ENCODE results near the gene DCAF7. TPM values are rescaled to one million over a fixed set of nuclear protein-coding genes. Genes with fewer than 3 reads are reported as not detected.

The DCAF7 gene
- total and polyA plus RNA-seq, 3 donors from 2014 or later: 51.7 to 164 (median 66.8) TPM

DNA sequence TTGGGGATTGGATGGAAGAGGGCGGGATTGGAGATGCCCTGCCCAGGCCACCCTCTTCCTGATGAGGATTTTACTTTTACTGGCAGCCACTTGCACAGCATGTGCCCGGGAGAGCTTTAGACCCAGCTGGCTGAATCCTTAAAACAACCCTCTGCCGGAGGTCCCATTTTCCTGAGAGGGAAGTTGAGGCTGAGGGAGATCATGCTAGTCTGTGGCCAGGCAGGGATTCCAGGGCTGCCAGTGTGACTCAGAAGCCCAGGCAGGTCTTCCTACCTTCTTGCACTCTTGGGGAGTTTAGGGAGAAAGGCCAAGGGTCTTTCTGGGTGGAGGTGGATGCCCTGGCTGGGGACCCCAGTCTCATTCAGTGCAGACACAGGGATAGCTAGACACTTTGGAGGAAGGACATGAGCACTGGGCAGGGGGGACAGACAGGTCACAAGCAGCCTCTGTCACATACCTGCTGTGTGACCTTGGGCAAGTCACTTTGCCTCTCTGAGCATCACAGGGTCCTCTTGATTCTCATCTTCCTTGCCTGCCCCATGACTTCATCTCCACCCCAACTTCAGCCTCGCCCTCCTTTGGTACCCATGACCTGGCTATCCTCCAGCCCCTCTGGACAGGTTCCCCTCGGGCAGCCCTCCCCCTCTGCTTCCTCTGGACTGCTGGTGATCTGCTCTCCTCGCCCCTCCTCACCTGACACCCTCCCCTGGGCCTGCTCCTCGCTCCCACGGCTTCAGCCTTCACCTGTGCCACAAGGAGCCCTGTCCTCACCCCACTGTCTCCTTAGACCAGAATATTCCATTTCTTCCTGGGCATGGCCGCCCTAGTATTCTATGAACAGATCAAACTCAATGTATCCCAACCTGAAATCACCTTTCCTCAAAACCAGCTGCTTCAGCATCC lies 11.3 kb upstream of the DCAF7 start:
- intact Hi-C loops (cut with DNase I; ENCODE audit: low total_unique reads): loop anchor here (10.0 kb wide), 1 partner anchor 64 kb away; the partner anchor contains the start of gene ACE

DNA sequence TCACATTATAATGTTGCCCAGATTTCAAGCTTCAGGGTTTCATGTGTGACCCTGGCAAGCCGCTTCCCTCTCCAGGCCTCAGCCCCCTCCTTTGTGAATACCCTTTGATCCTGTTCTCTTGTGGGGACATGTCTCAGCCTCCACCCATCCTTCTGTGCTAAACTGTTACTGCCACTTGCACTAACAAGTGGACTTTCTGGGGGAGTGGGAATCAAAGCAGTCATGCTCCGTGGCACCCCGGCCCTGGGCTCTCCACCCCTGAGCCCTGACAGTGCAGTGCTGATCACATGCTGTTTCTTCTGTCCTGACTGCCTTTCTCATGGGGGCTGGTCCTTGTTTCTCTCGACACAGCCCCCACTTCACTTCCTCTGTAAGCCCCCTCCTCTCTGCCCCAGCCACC lies 9.7 kb upstream of the DCAF7 start:
- no peak for TF ChIP-seq POLR2A (IDR thresholded peaks at IDR 0.05)
- TF ChIP-seq, protein P1, sequence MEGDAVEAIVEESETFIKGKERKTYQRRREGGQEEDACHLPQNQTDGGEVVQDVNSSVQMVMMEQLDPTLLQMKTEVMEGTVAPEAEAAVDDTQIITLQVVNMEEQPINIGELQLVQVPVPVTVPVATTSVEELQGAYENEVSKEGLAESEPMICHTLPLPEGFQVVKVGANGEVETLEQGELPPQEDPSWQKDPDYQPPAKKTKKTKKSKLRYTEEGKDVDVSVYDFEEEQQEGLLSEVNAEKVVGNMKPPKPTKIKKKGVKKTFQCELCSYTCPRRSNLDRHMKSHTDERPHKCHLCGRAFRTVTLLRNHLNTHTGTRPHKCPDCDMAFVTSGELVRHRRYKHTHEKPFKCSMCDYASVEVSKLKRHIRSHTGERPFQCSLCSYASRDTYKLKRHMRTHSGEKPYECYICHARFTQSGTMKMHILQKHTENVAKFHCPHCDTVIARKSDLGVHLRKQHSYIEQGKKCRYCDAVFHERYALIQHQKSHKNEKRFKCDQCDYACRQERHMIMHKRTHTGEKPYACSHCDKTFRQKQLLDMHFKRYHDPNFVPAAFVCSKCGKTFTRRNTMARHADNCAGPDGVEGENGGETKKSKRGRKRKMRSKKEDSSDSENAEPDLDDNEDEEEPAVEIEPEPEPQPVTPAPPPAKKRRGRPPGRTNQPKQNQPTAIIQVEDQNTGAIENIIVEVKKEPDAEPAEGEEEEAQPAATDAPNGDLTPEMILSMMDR (IDR thresholded peaks at IDR 0.05): no peak
- Histone ChIP-seq H3K4me3 (no peak overlapping the region), H3K4me1 (peaks cover 11% of the 10 kb centered on the region), H3K36me3 (ENCODE audit: low read depth, missing control alignments) (no peaks in the 10 kb centered on the region), H3K9me3 (no peaks in the 10 kb centered on the region), H3K27me3 (no peaks in the 10 kb centered on the region), H3K27ac (no peak overlapping the region)
- intact Hi-C loops (cut with DNase I; ENCODE audit: low total_unique reads): loop anchor here (10.0 kb wide), 1 partner anchor 106 kb away; no protein-coding TSS in a partner anchor
- WGBS, 2 donors: 68 to 72% methylated on average over 4 of the region's 4 CpGs
- no peak for DNase-seq

More for the DNA sequence above, 11.3 kb upstream of the DCAF7 start:
- DNase-seq: no peak
- Histone ChIP-seq H3K36me3 (ENCODE audit: low read depth, missing control alignments) (no peaks in the 10 kb centered on the region), H3K27me3 (no peaks in the 10 kb centered on the region), H3K9me3 (no peaks in the 10 kb centered on the region), H3K27ac (no peak overlapping the region), H3K4me1 (peaks cover 11% of the 10 kb centered on the region), H3K4me3 (no peak overlapping the region)
- no peak for TF ChIP-seq POLR2A (IDR thresholded peaks at IDR 0.05)
- TF ChIP-seq, protein P1 (IDR thresholded peaks at IDR 0.05): no peak
- WGBS, 2 donors: 71 to 81% methylated on average over 7 to 9 of the region's 9 CpGs

DNA sequence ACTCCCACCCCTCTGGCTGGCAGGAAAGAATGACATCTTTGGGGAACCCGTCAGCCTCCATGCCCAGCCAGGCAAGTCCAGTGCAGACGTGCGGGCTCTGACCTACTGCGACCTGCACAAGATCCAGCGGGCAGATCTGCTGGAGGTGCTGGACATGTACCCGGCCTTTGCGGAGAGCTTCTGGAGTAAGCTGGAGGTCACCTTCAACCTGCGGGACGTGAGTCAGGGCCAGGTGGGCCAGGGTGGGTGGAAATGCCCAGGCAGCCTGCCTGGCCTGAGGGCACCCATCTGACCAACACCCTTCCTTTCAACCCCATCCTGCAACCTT lies 8.1 kb upstream of the DCAF7 start:
- Histone ChIP-seq H3K27ac (no peak overlapping the region), H3K9me3 (no peaks in the 10 kb centered on the region), H3K4me3 (no peak overlapping the region), H3K27me3 (no peaks in the 10 kb centered on the region), H3K36me3 (ENCODE audit: low read depth, missing control alignments) (no peaks in the 10 kb centered on the region), H3K4me1 (peaks cover 11% of the 10 kb centered on the region)
- no peak for DNase-seq
- intact Hi-C loops (cut with DNase I; ENCODE audit: low total_unique reads): loop anchor here (10.0 kb wide), 1 partner anchor 107 kb away; no protein-coding TSS in a partner anchor
- WGBS, 2 donors: 96 to 100% methylated on average over 2 to 9 of the region's 9 CpGs
- no peak for TF ChIP-seq POLR2A (IDR thresholded peaks at IDR 0.05)
- TF ChIP-seq, protein P1 (IDR thresholded peaks at IDR 0.05): no peak

DNA sequence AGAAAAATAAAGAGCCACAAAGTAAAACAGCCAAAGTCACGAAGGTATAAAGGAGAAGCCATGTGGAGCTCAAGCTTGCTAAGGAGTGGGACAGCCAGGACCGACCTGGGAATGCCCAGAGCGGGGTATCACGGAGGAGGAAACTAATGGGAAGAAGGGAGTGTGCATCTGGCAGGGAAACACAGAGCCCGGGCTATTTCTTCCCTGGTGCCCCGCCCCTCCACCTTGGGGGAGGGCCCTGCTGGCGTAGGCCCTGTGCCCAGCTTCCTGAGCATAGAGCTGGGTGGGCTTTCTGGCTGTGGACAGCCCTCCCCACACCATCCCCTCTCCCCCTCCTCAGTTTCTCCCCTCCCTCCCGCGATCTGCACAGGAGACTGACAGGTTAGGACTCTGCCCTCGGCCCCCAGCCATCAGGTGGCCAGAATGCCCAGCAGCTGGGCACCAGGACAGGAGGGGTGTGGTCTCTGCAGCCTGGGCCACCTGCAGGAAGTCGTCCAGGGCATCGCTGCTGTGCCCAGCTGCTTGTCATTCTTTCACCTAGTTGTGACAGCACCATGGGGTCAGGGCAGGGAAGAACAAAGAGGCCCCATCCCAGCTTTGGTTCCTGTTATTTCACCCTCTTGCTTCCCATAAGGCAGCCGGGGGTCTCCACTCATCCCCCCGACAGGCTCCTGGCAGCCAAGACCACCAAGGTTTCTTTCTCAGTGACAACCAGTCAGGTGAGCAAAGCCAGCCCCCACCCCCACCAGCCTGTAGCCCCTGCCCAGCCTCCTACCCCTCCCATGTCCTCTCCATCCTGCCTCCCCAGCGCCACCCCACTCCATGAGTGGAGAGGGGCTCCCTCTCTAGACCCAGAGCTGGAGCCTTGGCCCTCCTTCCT lies 7.1 kb upstream of the DCAF7 start:
- Histone ChIP-seq H3K4me3 (no peak overlapping the region), H3K4me1 (peaks cover 6% of the 10 kb centered on the region), H3K27me3 (no peaks in the 10 kb centered on the region), H3K9me3 (no peaks in the 10 kb centered on the region), H3K36me3 (ENCODE audit: low read depth, missing control alignments) (no peaks in the 10 kb centered on the region), H3K27ac (no peak overlapping the region)
- intact Hi-C loops (cut with DNase I; ENCODE audit: low total_unique reads): loop anchor here (10.0 kb wide), 1 partner anchor 108 kb away; no protein-coding TSS in a partner anchor
- DNase-seq: no peak
- WGBS, 2 donors: 74 to 76% methylated on average over 15 of the region's 15 CpGs
- no peak for TF ChIP-seq POLR2A (IDR thresholded peaks at IDR 0.05)
